Lower leg skin (tissue), 4 donors: Measurements from ENCODE around the gene SLC6A13. TPM values are rescaled to one million over a fixed set of nuclear protein-coding genes. Genes with fewer than 3 reads are reported as not detected.

Experiments
- DNase-seq, 2 donors: peaks; one replicate each; pipeline ENCODE4 v3.0.0-alpha.2; 2019; ENCODE audit warnings: low spot score in 2 of 2
- H3K4me3 ChIP-seq: fragments of 200-600 bp; sonication (generic); 2 replicates; pipeline ENCODE4 v1.5.1; 2017; ENCODE audit warnings: mild to moderate bottlenecking, low read depth; ENCODE audit not compliant: poor library complexity, severe bottlenecking
- POLR2A ChIP-seq, 2 donors: fragments of 450-650 bp; IDR thresholded peaks; one replicate each; pipeline ENCODE4 v1.6.1; 2016 to 2017; ENCODE audit warnings: antibody characterized with exemption in 2 of 2, mild to moderate bottlenecking in 1 of 2, moderate library complexity in 1 of 2
- WGBS, 2 donors: methylation state at CpG; one replicate each; pipeline ENCODE4 v1.1.5; 2018; 5-methylcytosine and 5-hydroxymethylcytosine counted together
- intact Hi-C: fragments of 100-400 bp; cut with DNase I; formaldehyde crosslinking; loops from one replicate; pipeline ENCODE4 v1.15.0; 2023; ENCODE audit warnings: low total_unique reads
- total RNA-seq, 4 donors: library from RNA; depleted of rRNA; stranded (reverse); fragments of >200 nt; gene quantifications; one replicate each; pipeline ENCODE4 v1.1.0, GENCODE V29; 2016
- TF ChIP-seq, protein P1 (sequence below), 3 donors: fragments of 450-650 bp; IDR thresholded peaks; one replicate each; pipeline ENCODE4 v1.5.1; 2016; ENCODE audit warnings: antibody characterized with exemption in 3 of 3, mild to moderate bottlenecking in 3 of 3, moderate library complexity in 2 of 3

Gene SLC6A13
- total RNA-seq, 4 donors from 2014 or later = not detected

DNA sequence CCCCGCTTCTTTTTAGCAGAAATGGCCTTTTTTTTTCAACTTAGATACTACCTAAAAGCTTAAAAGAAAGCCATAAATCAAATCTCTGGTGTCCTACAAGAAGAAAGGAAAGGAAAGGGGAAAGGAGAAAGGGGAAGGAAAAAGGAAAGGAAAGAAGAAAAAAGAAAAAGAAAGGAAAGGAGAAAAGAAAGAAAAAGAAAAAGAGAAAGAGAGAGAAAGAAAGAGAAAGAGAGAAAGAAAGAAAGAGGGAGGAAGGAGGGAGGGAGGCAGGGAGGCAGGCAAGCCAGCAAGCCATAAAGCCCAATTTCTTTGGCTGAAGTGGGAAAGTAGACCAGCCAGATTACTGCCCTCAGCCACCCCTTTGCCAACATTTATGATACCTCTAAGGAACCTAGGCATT, 32.5 kb upstream of the SLC6A13 start:
- H3K4me3 ChIP-seq = no peak overlapping the region
- TF ChIP-seq, protein P1, sequence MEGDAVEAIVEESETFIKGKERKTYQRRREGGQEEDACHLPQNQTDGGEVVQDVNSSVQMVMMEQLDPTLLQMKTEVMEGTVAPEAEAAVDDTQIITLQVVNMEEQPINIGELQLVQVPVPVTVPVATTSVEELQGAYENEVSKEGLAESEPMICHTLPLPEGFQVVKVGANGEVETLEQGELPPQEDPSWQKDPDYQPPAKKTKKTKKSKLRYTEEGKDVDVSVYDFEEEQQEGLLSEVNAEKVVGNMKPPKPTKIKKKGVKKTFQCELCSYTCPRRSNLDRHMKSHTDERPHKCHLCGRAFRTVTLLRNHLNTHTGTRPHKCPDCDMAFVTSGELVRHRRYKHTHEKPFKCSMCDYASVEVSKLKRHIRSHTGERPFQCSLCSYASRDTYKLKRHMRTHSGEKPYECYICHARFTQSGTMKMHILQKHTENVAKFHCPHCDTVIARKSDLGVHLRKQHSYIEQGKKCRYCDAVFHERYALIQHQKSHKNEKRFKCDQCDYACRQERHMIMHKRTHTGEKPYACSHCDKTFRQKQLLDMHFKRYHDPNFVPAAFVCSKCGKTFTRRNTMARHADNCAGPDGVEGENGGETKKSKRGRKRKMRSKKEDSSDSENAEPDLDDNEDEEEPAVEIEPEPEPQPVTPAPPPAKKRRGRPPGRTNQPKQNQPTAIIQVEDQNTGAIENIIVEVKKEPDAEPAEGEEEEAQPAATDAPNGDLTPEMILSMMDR (IDR thresholded peaks at IDR 0.05) = no peak
- TF ChIP-seq POLR2A (IDR thresholded peaks at IDR 0.05) = no peak
- WGBS, 2 donors = 92 to 95% methylated on average over 1 of the region's 1 CpG
- no peak for DNase-seq
- intact Hi-C loops = no loop called here

DNA sequence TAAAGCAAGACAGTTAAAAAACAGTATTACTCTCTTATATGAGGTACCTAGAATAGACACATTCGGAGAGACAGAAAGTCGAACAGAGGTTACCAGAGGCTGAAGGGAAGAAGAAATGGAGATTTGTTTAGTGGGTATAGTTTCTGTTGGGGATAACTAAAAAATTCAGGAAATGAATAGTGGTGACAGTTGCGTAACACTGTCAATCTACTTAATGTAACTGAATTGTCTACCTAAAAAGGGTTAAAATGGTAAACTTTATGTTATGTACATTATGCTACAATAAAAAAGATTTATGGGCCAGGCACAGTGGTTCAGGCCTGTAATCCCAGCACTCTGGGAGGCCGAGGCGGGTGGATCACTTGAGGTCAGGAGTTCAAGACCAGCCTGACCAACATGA, 30.6 kb upstream of the SLC6A13 start:
- intact Hi-C loops = no loop called here
- no peak for DNase-seq
- no peak for TF ChIP-seq POLR2A (IDR thresholded peaks at IDR 0.05)
- TF ChIP-seq, protein P1 (IDR thresholded peaks at IDR 0.05) = no peak
- no peak overlapping the region for H3K4me3 ChIP-seq
- WGBS, 2 donors = 91 to 94% methylated on average over 5 of the region's 5 CpGs

DNA sequence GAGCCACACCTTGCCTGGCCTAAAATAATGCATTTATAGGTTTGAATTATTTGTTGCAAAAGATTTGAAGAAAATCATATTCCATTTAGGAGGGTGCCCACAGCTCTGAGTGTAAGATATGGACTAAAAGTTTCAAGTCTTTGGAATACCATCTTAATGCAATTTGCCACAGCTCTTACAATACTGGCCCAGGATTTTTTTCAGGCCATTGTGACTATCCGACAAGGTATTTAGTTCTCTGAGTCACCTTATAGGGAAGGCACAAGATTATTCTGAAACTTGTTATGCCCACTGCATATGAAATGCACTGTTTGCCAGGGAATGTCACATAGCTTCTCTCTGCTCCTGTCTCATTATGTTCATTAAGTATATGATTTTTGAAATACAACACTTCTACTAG, 29.6 kb upstream of the SLC6A13 start:
- TF ChIP-seq POLR2A (IDR thresholded peaks at IDR 0.05) = no peak
- TF ChIP-seq, protein P1 (IDR thresholded peaks at IDR 0.05) = no peak
- H3K4me3 ChIP-seq = no peak overlapping the region
- intact Hi-C loops = no loop called here
- DNase-seq = no peak
- 97 to 100% methylated on average over 1 of the region's 1 CpG for WGBS, 2 donors

DNA sequence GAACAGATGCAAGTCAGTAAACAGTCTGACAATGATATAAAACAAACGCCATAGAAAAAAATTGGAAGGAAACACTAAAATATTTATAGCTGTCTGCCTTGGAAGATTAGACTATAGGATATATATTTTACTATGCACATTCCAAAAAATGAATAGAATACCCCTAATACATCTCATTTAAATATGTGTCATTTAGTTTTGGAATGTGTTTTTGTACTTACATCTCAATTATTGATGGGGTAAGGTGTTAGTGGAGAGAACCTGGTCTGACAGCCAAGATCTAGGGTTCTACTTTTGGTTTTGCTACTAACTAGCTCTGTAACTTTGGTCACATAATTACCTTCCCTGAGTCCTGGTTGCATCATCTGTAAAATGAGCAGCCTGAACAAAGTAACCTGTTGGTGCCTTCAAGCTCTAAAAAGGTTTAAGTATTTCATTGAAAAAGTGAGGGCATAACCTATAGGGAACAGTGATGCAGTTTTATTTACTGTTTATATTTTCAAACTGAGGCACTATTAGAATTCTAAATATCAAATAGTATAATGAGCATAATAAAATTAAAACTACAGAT, 28.6 kb upstream of the SLC6A13 start:
- 54 to 72% methylated on average over 1 of the region's 1 CpG for WGBS, 2 donors
- intact Hi-C loops = no loop called here
- TF ChIP-seq POLR2A (IDR thresholded peaks at IDR 0.05) = no peak
- TF ChIP-seq, protein P1 (IDR thresholded peaks at IDR 0.05) = no peak
- no peak overlapping the region for H3K4me3 ChIP-seq
- DNase-seq = no peak

DNA sequence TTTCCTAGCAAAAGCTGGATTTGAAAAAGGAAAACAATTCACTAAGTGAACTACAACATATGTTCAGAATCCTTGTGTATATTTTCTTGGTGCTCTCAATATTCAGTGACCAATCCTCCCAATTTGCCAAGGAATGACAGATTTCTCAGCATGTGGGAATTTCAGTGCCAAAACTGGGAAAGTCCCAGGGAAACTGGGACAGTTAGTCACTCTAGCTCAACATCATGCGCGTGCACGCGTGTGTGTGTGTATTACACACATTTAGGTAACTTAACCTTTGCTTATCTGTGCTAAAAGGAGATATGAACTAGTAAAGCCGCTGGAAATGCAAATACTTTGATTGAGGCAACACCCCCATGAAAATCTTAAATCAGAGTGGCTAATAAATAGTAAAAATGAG, 26.1 kb upstream of the SLC6A13 start:
- TF ChIP-seq, protein P1 (IDR thresholded peaks at IDR 0.05) = no peak
- no peak for TF ChIP-seq POLR2A (IDR thresholded peaks at IDR 0.05)
- 60 to 66% methylated on average over 5 of the region's 5 CpGs for WGBS, 2 donors
- intact Hi-C loops = no loop called here
- DNase-seq = no peak
- H3K4me3 ChIP-seq = no peak overlapping the region
